ELF-1 (cell line): ENCODE data around the gene STXBP6.

Source experiments
- DNase-seq: peaks from one replicate; pipeline ENCODE4 v3.0.0-alpha.2; 2016; ENCODE audit warnings: low read depth, low spot score

Gene STXBP6

DNA sequence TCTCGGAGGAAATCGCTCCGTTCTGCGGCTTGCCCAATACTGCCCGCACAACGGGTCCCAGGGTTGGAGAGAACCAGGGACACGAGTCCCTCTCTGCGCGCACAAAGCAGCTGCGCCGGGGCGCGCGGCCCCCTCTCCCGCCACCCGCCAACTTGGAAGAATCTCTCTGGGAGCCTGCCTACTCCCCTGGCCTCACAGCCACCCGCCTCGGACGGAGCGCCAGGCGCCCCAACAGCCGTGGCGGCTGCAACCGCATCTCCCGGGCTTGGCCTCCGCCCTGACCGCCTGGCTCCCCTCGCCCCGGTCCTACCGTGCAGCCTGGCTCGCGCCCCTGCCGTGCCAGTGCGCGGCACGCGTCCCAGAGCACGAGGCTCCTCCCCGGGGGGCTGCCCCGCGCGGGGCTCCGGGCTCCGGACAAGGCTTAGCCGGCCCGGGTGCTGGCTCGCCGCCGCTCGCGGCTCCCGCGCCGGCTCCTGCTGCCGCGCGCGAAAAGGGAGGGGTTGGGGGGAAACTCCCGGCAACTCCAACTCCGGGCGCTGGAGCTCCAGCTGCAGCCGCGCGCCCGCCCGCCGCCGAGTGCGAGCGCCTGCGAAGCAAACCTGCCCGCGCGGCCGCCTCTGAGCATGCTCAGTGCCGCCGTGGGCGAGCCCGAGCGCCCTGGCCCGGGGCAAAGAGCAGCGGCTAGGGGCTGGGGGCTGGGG, at the start of gene STXBP6:
TSS of gene STXBP6 (minus strand) at position 580 of the 701 bp plus-strand sequence. CDS start 75,329 bp downstream, outside the sequence.
- DNase-seq = peak; percentile 63

DNA sequence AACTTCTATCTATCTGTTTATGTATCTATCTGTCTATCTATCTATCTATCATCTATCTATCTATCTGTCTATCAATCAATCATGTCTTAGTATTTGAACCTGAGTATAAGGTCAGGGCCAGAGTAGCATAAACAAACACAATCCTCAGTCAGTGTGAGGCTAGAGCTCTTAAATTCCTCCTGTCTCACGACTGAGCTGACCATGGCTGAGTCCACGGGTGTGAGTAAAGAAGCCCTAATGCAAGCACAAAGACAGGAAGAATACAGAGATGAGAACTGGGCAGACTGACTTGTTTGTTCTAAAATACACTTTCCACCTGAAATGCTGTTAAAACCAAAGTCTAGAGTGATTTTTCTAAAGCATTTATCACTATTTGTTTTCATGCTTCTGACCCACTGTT, 47.2 kb upstream of the STXBP6 start:
- no peak for DNase-seq

DNA sequence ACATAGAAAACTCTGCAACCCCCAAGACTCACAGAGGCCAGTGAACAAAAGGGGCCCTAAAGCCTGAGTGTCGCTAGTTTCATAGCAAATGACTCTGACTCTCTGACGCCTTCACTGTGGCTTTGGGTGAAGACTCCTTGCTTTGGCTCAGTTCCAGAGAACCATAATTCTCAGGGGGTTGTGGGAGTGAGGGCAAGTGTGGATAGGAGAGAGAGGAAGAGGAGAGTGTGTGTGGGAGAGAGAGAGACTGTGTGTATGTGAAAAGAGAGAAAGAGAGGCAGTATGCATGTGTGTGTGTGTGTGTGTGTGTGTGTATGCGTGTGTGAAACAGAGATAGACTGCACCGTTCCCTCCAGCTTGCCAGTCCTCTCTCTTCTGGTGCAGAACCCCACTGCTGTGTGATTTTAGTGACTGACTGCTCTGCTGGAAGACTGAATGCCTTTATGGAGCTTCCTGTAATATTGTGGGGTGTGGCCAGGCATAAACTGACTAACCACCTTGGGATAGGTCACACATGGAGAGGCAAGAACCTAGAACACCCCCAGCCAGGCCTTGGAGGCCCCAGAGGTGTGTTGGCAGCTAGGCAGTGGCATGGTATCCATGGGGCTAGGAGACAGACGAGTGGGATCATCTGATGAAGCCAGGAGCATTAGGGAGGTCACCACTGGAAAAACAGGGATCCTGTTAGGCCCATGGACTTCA, 45.9 kb upstream of the STXBP6 start:
- DNase-seq = no peak

DNA sequence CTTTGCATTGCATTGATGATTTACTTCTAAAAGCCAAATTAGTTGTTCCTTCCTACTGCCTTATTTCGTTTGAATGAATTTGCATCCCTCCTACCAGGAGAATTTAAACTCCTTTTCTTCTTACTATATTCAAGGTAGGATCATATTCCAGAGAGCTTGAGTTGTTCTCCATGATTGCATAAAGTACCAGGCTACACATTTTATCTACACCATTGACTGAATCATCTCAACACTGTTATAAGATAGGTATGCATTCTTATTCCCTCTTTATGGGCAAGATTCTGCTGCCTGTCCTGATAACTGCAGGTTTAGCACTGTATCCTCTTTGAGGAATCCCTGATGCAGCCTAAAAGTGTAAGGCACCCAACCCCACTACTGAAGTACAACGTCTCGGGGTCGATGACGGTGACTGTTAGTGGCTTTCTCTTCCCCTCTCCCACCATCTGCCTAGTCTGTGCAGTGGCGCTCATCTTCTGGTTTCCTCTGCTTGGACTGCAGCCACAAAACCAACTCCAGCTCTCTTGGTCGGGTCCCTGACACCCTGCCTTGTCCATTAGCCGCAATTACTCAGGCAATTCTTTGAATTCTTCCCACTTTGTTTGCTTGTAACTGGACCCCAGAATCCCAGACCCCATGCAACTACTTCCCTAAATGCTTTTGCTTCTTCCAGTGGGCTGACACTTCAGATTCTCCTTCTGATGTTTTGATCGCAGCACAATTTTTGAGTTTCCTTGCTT, 44.4 kb upstream of the STXBP6 start:
- no peak for DNase-seq

DNA sequence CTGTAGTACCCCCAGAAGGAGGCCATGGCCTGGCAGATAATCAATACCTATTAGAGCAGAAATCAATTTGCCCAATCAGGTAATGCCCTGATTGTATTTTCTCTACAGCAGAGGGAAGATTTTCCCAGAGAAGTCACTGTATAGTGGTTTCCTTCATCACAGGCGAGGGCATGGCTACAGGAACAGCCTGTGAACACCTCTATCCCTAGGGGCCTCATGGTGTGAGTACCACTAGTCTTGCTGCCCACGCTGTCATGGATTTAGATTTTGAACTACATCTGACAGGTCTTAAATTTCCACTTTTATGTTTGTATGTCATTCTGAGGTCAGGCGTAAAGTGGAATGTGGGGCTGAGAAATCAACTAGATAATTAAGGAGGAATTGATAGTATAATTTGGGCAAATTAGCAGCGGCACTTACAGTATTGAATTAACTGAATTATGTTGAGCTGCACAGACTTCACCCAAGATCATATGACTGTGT, 42.4 kb upstream of the STXBP6 start:
- no peak for DNase-seq

DNA sequence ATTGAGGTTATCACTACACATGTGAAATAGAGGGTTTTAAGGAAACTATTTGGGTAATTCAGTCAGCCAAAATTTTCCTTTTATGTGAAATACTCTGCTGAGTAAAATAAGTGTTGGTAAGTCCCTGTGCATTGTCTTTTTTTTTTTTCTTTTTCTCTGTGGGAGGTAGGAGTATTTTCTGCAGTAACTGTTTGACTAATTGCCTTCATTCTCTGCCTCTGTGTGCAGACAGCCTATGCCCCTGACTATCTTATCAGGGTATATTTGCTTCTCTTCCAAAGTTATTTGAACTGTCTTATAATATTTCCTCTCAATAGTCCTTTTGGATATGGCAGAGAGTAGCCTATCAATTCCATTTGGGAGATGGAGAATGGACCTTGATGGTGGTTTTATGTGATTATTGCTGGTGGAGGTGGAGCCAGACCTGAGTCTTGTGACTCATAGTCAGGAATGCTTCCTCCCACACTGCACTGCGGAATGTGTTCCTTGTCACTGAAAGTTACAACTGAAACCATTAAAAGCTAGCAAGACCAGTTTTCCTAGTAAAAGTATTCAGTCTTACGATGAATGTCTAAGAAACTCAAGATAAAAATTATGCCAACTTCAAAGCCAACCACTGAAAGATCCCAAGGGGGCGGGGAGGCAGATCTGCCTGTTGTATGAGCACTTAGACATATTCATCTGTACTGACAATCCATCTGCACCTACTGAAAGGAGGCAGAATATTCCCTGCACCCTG, 40.9 kb upstream of the STXBP6 start:
- peak; percentile 32 for DNase-seq

DNA sequence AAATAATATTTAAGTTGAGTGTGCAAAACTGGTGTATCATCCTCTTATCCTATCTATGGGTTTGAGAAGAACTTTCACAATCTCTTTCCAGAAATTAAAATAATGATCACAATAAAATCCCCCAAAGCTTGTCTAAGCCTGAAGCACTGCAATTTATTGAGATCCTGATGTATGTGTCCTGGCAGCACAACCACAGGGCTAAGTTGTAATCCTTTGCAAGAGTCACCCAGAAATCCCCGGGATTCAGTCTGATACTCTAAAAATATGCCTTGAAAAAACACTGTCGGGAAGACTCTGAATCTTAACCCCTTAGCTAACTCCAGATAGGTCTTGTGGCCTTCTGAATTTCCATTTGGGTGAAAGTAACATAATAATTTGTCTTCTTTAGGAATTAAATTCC, 40.3 kb upstream of the STXBP6 start:
- DNase-seq = no peak

DNA sequence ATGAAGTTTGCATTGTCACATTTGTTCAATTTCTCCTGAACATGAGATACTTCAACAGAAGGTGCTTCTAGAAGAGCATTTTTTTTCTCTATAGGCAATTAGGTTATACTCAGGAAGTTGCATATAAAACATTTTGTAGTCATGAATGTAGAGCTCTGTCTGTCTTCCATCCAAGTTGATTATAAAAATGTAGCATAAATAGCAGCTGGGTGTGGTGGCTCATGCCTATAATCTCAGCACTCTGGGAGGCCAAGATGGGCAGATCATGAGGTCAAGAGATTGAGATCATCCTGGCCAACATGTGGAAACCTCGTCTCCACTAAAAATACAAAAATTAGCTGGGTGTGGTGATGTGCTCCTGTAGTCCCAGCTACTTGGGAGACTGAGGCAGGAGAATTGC, 39.5 kb upstream of the STXBP6 start:
- no peak for DNase-seq

DNA sequence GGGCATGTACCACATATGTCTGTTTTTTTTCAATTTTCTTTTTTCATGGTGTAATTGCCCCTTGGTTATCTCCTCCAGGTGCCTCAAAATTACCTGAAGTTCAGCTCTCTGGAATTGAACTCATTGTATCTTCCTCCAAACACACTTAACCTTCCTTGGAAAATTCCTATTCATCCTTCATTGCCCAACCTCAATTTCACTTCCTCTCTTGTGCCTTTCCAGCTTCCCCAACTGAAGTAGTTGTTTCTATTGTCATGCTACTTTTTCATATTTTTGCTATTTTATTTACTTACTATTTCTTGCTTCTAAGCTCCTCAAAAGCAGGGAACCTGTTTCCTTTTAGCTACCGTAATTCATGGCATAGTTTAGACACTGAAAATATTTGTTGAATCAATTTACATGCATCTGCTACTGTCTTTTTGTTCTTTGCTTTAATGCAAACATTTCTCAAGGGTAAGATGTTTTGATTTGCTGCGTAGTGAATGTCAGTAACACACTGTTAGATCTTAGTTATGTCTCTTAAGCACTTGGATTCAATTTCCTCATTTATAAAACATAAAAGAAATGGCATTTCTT, 37.0 kb upstream of the STXBP6 start:
- no peak for DNase-seq

DNA sequence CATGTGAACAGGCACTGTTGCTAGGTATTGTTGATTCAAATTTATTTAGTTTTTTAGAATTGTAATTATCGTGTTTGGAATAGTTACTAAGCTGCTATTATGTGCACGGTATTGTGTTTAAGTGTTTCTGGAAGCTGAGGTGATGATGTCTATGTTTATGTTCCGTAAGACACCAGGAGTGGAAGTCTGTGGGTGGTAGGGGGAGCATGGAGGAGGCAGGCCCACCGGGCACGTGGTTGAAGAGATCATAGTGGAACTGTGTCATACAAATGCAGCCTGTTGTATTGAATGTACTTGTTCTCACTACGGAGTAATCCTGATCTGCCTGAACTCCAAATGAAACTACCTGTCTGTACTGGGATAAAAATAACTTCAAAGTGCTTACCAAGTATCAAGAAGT, 36.1 kb upstream of the STXBP6 start:
- DNase-seq = no peak

DNA sequence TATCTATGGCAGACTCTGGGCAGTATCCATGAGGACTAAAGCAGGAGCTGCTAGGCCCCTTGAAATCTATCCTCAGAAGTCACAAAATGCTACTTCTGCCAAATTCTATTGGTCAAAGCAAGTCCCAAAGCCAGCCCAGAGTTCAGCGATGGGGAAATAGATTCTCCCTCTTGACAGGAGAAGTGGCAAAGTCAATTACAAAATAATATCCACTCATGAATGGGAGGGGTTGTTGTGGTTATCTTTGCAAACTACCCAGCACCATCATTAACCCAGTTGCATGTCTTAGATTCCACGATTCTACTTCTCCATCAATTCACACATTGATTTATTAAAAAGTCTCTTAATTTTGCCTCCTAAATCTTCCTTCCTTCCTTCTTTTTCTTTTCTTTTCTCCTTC, 30.7 kb upstream of the STXBP6 start:
- no peak for DNase-seq

DNA sequence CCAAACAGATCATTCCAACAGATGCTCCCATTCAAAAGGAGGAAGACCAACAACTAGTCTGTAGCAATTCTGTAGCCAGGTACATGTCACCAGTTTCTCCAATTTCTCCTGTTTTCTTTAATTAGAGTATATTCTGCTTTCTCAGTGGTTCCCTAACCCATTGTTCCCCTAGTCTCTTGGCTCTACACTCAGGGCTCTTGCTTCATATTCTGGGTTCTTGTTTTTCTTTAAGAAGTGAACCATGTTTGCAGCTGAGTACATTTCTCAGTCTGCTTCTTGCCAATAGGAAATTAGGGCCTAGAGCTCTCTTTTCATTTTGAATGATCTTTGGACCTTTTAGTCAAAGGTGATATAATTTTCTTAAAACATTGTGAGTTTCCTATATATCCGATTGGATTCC, 29.4 kb upstream of the STXBP6 start:
- DNase-seq = no peak

DNA sequence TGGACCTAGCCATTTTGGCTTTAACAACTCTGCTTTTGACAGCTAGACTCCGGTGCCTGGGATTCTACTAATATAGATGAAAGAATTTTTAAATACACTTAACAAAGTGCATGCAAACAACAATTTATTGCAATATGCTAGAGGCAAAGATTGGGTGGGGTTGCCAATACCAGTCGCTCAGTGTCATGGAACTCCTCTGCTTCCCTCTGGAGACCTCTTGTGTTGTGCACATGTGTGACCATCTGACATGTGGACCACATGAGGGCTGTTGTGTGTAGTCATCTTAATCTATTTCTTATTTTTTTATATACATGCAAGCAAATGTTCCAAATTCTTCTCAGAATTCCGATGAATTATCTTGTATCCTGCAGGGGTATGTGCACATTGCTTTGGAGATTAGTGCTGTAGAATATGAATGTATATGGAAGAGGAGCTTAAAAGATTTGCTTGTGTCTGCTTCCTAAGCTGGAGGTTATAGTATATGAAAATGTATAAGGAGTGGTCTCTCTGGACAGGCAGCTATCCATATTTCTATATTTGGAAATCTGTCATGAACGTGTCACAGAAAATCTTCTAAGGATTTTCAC, 24.2 kb upstream of the STXBP6 start:
- no peak for DNase-seq

DNA sequence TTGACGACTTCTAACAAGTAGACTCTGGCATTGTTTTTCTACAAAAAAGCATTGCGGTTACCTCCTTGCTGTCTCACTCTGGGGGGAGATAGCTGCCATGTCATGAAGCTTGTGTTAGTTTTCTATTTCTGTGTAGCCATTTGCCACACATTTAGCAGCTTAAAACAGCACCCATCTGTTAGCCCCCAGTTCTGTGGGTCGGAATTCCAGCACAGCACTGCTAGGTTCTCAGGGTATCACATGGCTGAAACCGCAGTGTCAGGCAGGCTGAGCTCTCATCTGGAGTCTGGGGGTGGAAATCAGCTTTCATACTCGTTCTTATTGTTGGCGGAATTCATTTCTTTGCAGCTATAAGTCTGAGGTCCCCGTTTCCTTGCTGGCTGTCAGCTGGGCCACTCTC, 19.9 kb upstream of the STXBP6 start:
- no peak for DNase-seq

DNA sequence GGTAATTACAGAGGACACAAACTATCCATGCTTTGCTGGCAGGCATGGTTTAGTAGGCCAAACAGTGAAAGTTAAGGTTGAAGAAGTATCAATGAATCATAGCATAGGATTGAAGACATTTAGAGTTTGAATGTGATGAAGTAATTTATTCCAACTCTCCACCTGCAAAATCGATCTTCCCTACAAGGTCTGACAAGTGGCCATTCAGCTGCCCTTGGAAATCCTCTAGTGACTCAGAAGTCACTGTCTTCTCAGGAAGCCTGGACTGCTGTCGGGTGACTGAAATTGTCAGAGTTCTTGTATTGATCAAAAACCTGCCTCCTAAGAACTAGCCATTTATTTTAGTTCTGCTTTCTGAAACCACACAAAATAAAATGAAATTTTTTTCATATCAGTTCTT, 17.7 kb upstream of the STXBP6 start:
- no peak for DNase-seq

DNA sequence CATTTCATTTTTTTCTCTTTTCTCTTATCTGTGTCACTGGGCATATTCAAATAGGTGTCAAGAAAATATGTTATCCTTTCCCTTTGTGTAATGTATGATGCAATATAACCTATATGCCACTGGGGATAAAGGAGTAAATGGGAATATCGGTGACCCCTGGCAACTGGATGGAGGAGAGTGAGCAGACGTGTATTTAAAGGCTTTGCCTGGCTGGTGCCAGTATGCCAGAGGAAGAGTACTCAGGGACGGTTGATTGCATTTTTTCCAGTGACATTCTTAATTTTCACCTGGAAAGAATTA, 12.0 kb upstream of the STXBP6 start:
- DNase-seq = no peak

DNA sequence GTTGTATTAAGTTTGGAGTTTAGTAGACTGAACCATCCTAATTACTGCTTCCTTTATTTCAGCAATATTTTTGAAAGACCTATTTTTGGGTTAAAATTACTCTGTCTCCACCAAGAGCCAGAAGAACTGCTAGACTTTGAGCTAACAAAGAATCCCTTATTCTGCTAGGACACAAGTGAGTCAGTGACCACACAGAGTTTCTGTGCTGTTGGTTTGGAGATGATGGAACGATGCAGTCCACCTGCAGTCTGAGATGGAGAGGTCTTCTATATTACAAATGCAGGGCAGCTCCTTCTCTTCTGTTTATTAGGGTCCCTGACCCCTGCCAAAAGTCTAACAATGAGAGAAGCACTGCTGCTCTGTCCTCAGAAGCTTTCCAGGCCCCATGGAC, 6.7 kb upstream of the STXBP6 start:
- DNase-seq = no peak

DNA sequence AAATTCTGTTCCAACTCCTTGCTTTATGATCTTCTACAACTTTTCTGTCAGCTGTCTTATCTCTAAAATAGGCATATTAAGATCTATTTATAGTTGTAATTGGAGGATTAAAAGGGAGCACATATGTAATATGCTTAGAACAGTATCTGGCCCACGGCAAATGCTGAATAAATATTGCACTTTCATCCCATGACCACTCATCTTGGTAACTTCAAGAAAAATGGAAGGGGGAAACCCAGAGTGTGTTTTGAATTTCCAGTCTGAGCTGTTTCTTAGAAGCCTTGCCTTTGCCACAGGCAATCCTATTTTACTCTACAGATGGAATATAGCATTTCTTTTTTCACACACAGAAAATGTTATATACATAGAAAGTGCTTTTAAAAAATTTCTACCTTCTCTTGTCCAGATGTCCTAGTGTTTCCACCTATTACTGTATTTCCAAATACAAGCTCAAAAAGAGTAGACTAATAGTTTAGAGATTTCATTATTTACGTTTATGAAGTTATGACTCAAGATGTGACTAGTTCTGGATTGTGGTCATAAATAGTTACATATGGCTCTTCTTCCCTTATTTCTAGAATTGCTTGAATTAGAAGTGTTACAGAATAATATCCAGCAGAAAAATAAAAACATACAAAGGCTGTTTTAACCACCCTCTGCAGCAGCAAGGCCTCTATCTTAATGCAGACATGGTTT, 6.2 kb upstream of the STXBP6 start:
- DNase-seq = no peak

DNA sequence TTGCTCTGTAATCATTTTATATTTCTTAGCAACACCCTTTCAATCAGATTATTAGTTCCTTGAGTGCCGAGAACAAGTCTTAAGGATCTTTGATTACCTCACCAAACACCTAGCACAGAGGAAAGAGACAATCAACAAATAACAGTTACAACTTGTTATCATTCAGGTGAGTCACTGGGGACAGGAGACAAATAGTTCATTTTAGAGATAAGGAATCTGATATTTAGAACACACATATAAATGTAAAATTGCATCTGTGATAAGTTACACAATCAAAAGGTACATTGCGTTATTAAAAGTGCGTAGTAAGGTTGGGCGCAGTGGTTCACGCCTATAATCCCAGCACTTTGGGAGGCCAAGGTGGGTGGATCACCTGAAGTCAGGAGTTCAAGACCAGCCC, 5.1 kb upstream of the STXBP6 start:
- DNase-seq = no peak

DNA sequence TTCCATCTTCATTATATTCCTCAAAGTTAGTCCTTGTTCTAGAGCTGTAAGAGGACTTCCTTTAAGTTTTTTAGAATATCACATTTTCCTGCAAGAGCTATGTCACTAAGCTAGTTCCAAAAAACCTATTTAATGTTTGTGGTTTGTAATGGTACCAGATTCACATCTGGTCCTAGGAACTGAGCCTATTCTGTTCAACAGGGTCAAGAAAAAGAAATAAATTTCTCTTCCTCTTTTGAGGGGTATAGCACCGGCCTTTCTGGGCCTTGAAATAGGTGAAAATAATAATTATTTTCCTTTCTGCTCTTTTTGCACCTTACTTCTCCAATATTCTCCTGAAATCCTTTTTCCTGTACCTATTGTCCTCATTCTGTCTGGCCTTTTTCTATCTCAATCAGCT, 3.6 kb upstream of the STXBP6 start:
- DNase-seq = no peak

DNA sequence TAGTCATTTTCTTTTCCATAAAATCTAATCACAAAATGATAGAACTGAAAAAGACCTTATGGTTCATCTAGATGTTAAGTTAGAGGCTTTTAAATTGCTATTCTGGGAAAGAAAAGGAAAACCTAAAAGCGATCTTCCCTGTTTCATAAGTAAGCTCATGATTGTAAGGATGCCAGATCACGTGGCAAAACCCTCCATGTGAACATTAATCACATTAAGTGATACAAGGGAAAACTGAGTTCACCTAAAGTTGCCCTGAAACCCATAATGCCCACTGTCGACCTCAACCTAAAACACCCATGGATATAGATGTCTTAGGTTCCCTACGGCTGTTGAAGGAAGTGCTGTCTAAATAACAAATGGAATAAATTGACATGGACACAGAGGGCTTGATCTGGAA, 3.0 kb upstream of the STXBP6 start:
- no peak for DNase-seq
